H1 (cell line): Measurements from ENCODE around the gene HNRNPDL. TPM values are rescaled to one million over a fixed set of nuclear protein-coding genes. Genes with fewer than 3 reads are reported as not detected.

Experiments used
- HDAC6 ChIP-seq: IDR thresholded peaks from one replicate; pipeline ENCODE4 v1.7.1; 2012; ENCODE audit warnings: low read depth, mild to moderate bottlenecking, inconsistent platforms, low read length, moderate library complexity
- KDM1A ChIP-seq: fragments of 200-600, 300-600 bp; sonication (generic); IDR thresholded peaks from 2 replicates; pipeline ENCODE4 v1.7.1; 2016; ENCODE audit warnings: mild to moderate bottlenecking, low read length, borderline replicate concordance
- SAP30 ChIP-seq: fragments of 300-600 bp; sonication (generic); IDR thresholded peaks from 2 replicates; pipeline ENCODE4 v1.7.1; 2012; ENCODE audit warnings: low read length, moderate library complexity, mild to moderate bottlenecking, inconsistent platforms; ENCODE audit not compliant: insufficient read depth, insufficient replicate concordance
- SIX5 ChIP-seq: IDR thresholded peaks from 2 replicates; pipeline ENCODE4 v1.6.1; 2011; ENCODE audit warnings: mild to moderate bottlenecking, low read depth, low read length
- polyA plus RNA-seq, 7 experiments: library from polyadenylated mRNA; depleted of rRNA in 3 of 7; stranded (reverse) in 5 of 7; unstranded in 2 of 7; fragments of >200 nt in 5 of 7; fragments of 200-250 nt in 2 of 7; gene quantifications; 1 replicate in 5 of 7; 2 replicates in 1 of 7; 4 replicates in 1 of 7; pipeline versions ENCODE4 v1.2.1 to v1.2.3, GENCODE V29; 2011 to 2013; ENCODE audit warnings: missing spikeins in 2 of 7, mixed read lengths in 2 of 7
- total RNA-seq: library from RNA; stranded (reverse); fragmentation: NEBNext Ultra II Directional; extraction: Animal tissue kit (Norgen Biotek cat#: 25700); gene quantifications from 2 replicates; pipeline ENCODE4 v1.2.1, GENCODE V29; 2021
- TF ChIP-seq, protein P1 (sequence below), 3 experiments: IDR thresholded peaks; 1 replicate in 2 of 3; 2 replicates in 1 of 3; pipeline versions ENCODE4 v1.5.1 to v1.6.1; 2011; ENCODE audit warnings: low read length in 3 of 3, mild to moderate bottlenecking in 3 of 3, inconsistent platforms in 2 of 3, low read depth in 1 of 3, moderate library complexity in 1 of 3; ENCODE audit not compliant: insufficient read depth in 1 of 3; ENCODE audit errors: control extremely low read depth in 1 of 3

HNRNPDL gene
- total and polyA plus RNA-seq, 2 of the 8 experiments (the other 6 are each of a cell fraction or from before 2014, with no cell fraction given) = 197 to 411 TPM

DNA sequence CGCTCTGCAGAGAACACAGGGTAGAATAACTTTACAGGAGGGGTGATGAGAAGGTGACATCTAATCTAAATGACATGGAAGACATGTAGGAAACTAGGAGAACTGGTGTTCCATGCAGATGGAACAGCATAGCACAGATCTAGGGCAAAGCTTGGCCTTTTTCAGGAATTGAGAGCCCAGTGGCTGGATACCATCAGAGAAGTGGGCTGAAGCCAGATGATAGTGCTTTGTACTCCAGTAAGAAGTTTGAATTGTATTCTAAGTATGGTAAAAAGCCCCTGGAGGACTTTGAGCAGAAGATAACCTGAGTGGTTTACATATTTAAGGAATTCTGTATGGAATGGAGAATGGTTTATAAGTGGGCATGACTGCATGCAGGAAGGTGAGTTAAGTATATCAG, 33.0 kb upstream of the HNRNPDL start (continued):
- TF ChIP-seq SAP30 (no peak), KDM1A (no peak), HDAC6 (no peak), SIX5 (no peak)
- TF ChIP-seq, protein P1, sequence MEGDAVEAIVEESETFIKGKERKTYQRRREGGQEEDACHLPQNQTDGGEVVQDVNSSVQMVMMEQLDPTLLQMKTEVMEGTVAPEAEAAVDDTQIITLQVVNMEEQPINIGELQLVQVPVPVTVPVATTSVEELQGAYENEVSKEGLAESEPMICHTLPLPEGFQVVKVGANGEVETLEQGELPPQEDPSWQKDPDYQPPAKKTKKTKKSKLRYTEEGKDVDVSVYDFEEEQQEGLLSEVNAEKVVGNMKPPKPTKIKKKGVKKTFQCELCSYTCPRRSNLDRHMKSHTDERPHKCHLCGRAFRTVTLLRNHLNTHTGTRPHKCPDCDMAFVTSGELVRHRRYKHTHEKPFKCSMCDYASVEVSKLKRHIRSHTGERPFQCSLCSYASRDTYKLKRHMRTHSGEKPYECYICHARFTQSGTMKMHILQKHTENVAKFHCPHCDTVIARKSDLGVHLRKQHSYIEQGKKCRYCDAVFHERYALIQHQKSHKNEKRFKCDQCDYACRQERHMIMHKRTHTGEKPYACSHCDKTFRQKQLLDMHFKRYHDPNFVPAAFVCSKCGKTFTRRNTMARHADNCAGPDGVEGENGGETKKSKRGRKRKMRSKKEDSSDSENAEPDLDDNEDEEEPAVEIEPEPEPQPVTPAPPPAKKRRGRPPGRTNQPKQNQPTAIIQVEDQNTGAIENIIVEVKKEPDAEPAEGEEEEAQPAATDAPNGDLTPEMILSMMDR (IDR thresholded peaks at IDR 0.05; ENCODE audit: control extremely low read depth in 1 of 3, insufficient read depth in 1 of 3, low read depth in 1 of 3, low read length in 3 of 3) = no peak
- TF ChIP-seq, all 59 proteins: peak for 0
